H1 (cell line): Measurements from ENCODE around the gene RBM45. TPM values are rescaled to one million over a fixed set of nuclear protein-coding genes. Genes with fewer than 3 reads are reported as not detected.

ENCODE experiments used
- CTCF ChIA-PET: fragments of 300-600 bp; sonication (Branson Sonifier 250); formaldehyde crosslinking; loops from one replicate; lab custom pipeline; 2021; ENCODE audit not compliant: partially characterized antibody; lab: Charles Lee
- POLR2A ChIA-PET: fragments of 300-600 bp; sonication (Branson Sonifier 250); formaldehyde crosslinking; loops from one replicate; lab custom pipeline; 2021; ENCODE audit warnings: inconsistent platforms; ENCODE audit not compliant: partially characterized antibody; lab: Charles Lee
- DNase-seq, 2 experiments: peaks; one replicate each; pipeline versions ENCODE4 v3.0.0 to v3.0.0-alpha.2; 2010 to 2022; ENCODE audit warnings: low spot score in 2 of 2, low read depth in 1 of 2, mixed read lengths in 1 of 2
- FAIRE-seq: peaks from 2 replicates; lab custom pipeline; 2011; peaks lifted over from hg19 to GRCh38; lab: Jason Lieb, UNC
- H2AFZ ChIP-seq: 2 replicates; pipeline ENCODE4 v1.8.1; 2012; ENCODE audit warnings: low read length, inconsistent platforms
- H2AK5ac ChIP-seq: 2 replicates; pipeline ENCODE4 v1.6.1; 2013; ENCODE audit warnings: low read depth, low read length
- H2BK120ac ChIP-seq: replicated peaks from 2 replicates; pipeline ENCODE3; 2013; ENCODE audit warnings: low read depth, low read length, inconsistent platforms
- H2BK12ac ChIP-seq: 2 replicates; pipeline ENCODE4 v1.6.1; 2013; ENCODE audit warnings: low read depth, low read length
- H2BK15ac ChIP-seq: 2 replicates; pipeline ENCODE4 v1.6.1; 2013; ENCODE audit warnings: low read length
- H2BK20ac ChIP-seq: 2 replicates; pipeline ENCODE4 v1.6.1; 2013; ENCODE audit warnings: low read length
- H2BK5ac ChIP-seq: 2 replicates; pipeline ENCODE4 v1.6.1; 2013; ENCODE audit warnings: low read depth, low read length
- H3K14ac ChIP-seq: 2 replicates; pipeline ENCODE4 v1.6.1; 2013; ENCODE audit warnings: inconsistent platforms; ENCODE audit not compliant: insufficient read length
- H3K18ac ChIP-seq: 2 replicates; pipeline ENCODE4 v1.6.1; 2013; ENCODE audit warnings: low read length; ENCODE audit errors: extremely low read depth
- H3K23ac ChIP-seq: 2 replicates; pipeline ENCODE4 v1.6.1; 2013; ENCODE audit warnings: inconsistent platforms; ENCODE audit not compliant: insufficient read length
- H3K23me2 ChIP-seq: 2 replicates; pipeline ENCODE4 v1.6.1; 2013; ENCODE audit warnings: low read depth, low read length
- H3K27ac ChIP-seq: 2 replicates; pipeline ENCODE4 v1.6.1; 2011; ENCODE audit warnings: low read depth, low read length, inconsistent platforms
- H3K27me3 ChIP-seq, 4 experiments: replicated peaks in 1 of 4; 1 replicate in 1 of 4; 2 replicates in 3 of 4; pipeline versions ENCODE4 v1.6.1 to v1.8.1; 2011 to 2013; ENCODE audit warnings: low read length in 3 of 4, mild to moderate bottlenecking in 3 of 4, inconsistent platforms in 2 of 4, mixed read lengths in 2 of 4, moderate library complexity in 1 of 4; ENCODE audit not compliant: control insufficient read depth in 3 of 4, insufficient read depth in 3 of 4; ENCODE audit errors: extremely low read depth in 1 of 4
- H3K36me3 ChIP-seq, 4 experiments: 2 replicates each; pipeline versions ENCODE4 v1.6.1 to v1.8.1; 2011 to 2013; ENCODE audit warnings: mild to moderate bottlenecking in 4 of 4, low read length in 3 of 4, moderate library complexity in 2 of 4, control low read depth in 1 of 4, inconsistent platforms in 1 of 4; ENCODE audit not compliant: insufficient read depth in 4 of 4, control insufficient read depth in 2 of 4
- H3K4ac ChIP-seq: replicated peaks from 2 replicates; pipeline ENCODE3; 2013; ENCODE audit warnings: low read length, low read depth, mixed read lengths, inconsistent platforms; ENCODE audit not compliant: insufficient read length
- H3K4me1 ChIP-seq, 4 experiments: replicated peaks in 1 of 4; 1 replicate in 1 of 4; 2 replicates in 3 of 4; pipeline versions ENCODE4 v1.6.1 to v1.8.1; 2011 to 2013; ENCODE audit warnings: low read length in 3 of 4, inconsistent platforms in 2 of 4, mixed read lengths in 1 of 4; ENCODE audit not compliant: insufficient read depth in 4 of 4, control insufficient read depth in 3 of 4
- H3K4me2 ChIP-seq, 2 experiments: 2 replicates each; pipeline versions ENCODE4 v1.6.1 to v1.8.1; 2011 to 2013; ENCODE audit warnings: low read depth in 2 of 2, low read length in 2 of 2, control low read depth in 1 of 2, inconsistent platforms in 1 of 2, mild to moderate bottlenecking in 1 of 2; ENCODE audit not compliant: insufficient read depth in 1 of 2
- H3K4me3 ChIP-seq, 4 experiments: fragments of 200-600, 300-600 bp in 1 of 4; sonication (generic), shearing (Covaris generic), sonication (Bioruptor Twin) in 1 of 4; 2 replicates each; pipeline versions ENCODE4 v1.5.1 to v1.8.1; 2011 to 2016; ENCODE audit warnings: low read length in 4 of 4, low read depth in 3 of 4, control low read depth in 2 of 4, inconsistent platforms in 2 of 4, mild to moderate bottlenecking in 2 of 4, mixed read lengths in 1 of 4, moderate library complexity in 1 of 4; ENCODE audit not compliant: insufficient read depth in 2 of 4; ENCODE audit errors: extremely low read depth in 1 of 4
- H3K56ac ChIP-seq: replicated peaks from 2 replicates; pipeline ENCODE3; 2013; ENCODE audit warnings: low read depth, mild to moderate bottlenecking, mixed read lengths, low read length, inconsistent platforms; ENCODE audit not compliant: insufficient read length
- H3K79me1 ChIP-seq: 2 replicates; pipeline ENCODE4 v1.6.1; 2013; ENCODE audit warnings: low read depth, low read length, control low read depth
- H3K79me2 ChIP-seq, 2 experiments: 2 replicates each; pipeline versions ENCODE4 v1.6.1 to v1.8.1; 2012 to 2013; ENCODE audit warnings: low read length in 2 of 2, mild to moderate bottlenecking in 2 of 2, inconsistent platforms in 1 of 2; ENCODE audit not compliant: insufficient read depth in 2 of 2, control insufficient read depth in 1 of 2
- H3K9ac ChIP-seq, 4 experiments: replicated peaks in 1 of 4; 1 replicate in 1 of 4; 2 replicates in 3 of 4; pipeline versions ENCODE4 v1.6.1 to v1.8.1; 2011 to 2013; ENCODE audit warnings: low read depth in 3 of 4, low read length in 3 of 4, control low read depth in 2 of 4, mild to moderate bottlenecking in 2 of 4, moderate library complexity in 2 of 4, inconsistent platforms in 1 of 4; ENCODE audit errors: extremely low read depth in 1 of 4
- H3K9me3 ChIP-seq, 2 experiments: 2 replicates each; pipeline versions ENCODE4 v1.6.1 to v1.8.1; 2012 to 2013; ENCODE audit warnings: mild to moderate bottlenecking in 2 of 2, moderate library complexity in 2 of 2, control low read depth in 1 of 2, inconsistent platforms in 1 of 2, low read depth in 1 of 2, low read length in 1 of 2, mixed read lengths in 1 of 2; ENCODE audit not compliant: insufficient read depth in 2 of 2
- H4K20me1 ChIP-seq, 2 experiments: replicated peaks in 1 of 2; 2 replicates each; pipeline versions ENCODE3 to v1.8.1; 2011 to 2013; ENCODE audit warnings: inconsistent platforms in 2 of 2, low read length in 2 of 2, mild to moderate bottlenecking in 1 of 2; ENCODE audit not compliant: insufficient read depth in 2 of 2, control insufficient read depth in 1 of 2
- H4K5ac ChIP-seq: 2 replicates; pipeline ENCODE4 v1.6.1; 2013; ENCODE audit warnings: low read length, low read depth, mixed read lengths, inconsistent platforms; ENCODE audit not compliant: insufficient read length
- H4K8ac ChIP-seq: 2 replicates; pipeline ENCODE4 v1.8.0; 2013; ENCODE audit warnings: mild to moderate bottlenecking, moderate library complexity, low read length, inconsistent platforms; ENCODE audit not compliant: insufficient read depth; ENCODE audit errors: extremely low read depth
- H4K91ac ChIP-seq: replicated peaks from 2 replicates; pipeline ENCODE3; 2013; ENCODE audit warnings: low read length, mixed read lengths, inconsistent platforms; ENCODE audit not compliant: insufficient read length
- BRCA1 ChIP-seq: IDR thresholded peaks from 2 replicates; pipeline ENCODE4 v1.6.1; 2012; ENCODE audit warnings: low read depth, low read length, improper control_type of control experiment
- NRF1 ChIP-seq: IDR thresholded peaks from 2 replicates; pipeline ENCODE4 v1.6.1; 2011; ENCODE audit warnings: mild to moderate bottlenecking, low read depth, low read length, improper control_type of control experiment
- polyA plus RNA-seq, 7 experiments: library from polyadenylated mRNA; depleted of rRNA in 3 of 7; stranded (reverse) in 5 of 7; unstranded in 2 of 7; fragments of >200 nt in 5 of 7; fragments of 200-250 nt in 2 of 7; gene quantifications; 1 replicate in 5 of 7; 2 replicates in 1 of 7; 4 replicates in 1 of 7; pipeline versions ENCODE4 v1.2.1 to v1.2.3, GENCODE V29; 2011 to 2013; ENCODE audit warnings: missing spikeins in 2 of 7, mixed read lengths in 2 of 7
- total RNA-seq: library from RNA; stranded (reverse); fragmentation: NEBNext Ultra II Directional; extraction: Animal tissue kit (Norgen Biotek cat#: 25700); gene quantifications from 2 replicates; pipeline ENCODE4 v1.2.1, GENCODE V29; 2021

The RBM45 gene
- total and polyA plus RNA-seq, 2 of the 8 experiments (the other 6 are each of a cell fraction or from before 2014, with no cell fraction given) = 4.7 to 10.4 TPM

DNA sequence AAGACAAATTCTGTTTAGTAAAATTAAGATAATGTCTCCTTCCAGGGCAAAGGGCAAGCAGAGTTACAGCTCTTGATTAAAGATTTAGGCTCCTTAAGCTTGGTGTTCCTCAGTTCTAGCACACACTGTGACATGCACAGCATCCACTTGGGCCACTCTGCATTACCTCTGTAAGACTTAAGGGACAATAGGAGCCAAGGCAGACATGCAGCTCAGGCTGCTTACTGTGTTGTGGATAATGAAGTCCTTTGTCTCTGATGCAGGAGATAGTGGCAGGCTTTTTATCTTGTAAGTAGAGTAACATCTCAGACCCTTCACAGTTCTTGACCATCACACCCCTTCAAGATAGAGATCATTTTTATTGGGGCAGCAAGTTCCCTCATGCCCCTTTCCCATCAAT lies 31.2 kb downstream of the RBM45 start:
- Histone ChIP-seq H3K18ac (no peak overlapping the region), H3K27me3 (no peaks in the 10 kb centered on the region), H3K4me3 (no peak overlapping the region), H3K4me1 (no peaks in the 10 kb centered on the region), H4K91ac (no peak overlapping the region), H3K23me2 (no peaks in the 10 kb centered on the region), H4K5ac (no peak overlapping the region), H3K79me2 (no peaks in the 10 kb centered on the region), H2BK5ac (no peak overlapping the region), H2BK12ac (no peak overlapping the region), H3K23ac (no peak overlapping the region), H2AK5ac (no peak overlapping the region), H2BK20ac (no peak overlapping the region), H3K4me2 (no peak overlapping the region), H3K4ac (no peak overlapping the region), H3K36me3 (no peaks in the 10 kb centered on the region), H4K8ac (no peak overlapping the region), H3K27ac (no peak overlapping the region), H3K56ac (no peak overlapping the region), H2BK15ac (no peak overlapping the region), H2AFZ (no peak overlapping the region), H3K14ac (no peak overlapping the region), H3K9me3 (no peaks in the 10 kb centered on the region), H2BK120ac (no peak overlapping the region), H3K9ac (no peak overlapping the region), H4K20me1 (no peaks in the 10 kb centered on the region), H3K79me1 (no peaks in the 10 kb centered on the region)
- POLR2A ChIA-PET = no interaction called here
- CTCF ChIA-PET = interaction anchor here (2.1 to 2.3 kb wide), 2 partner anchors 10 to 271 kb away, joined by 5 to 6 read pairs; no protein-coding TSS in a partner anchor
- no peak for DNase-seq
- FAIRE-seq = no peak
- TF ChIP-seq NRF1 (no peak), BRCA1 (no peak)
